GM19035 (cell line): Measurements from ENCODE around the gene PSTPIP1.

Experiments used
- ATAC-seq: cut with Tn5 transposase; IDR thresholded peaks from one replicate; pipeline ENCODE4 v1.9.1; 2021; ENCODE audit not compliant: unreplicated experiment

Gene PSTPIP1

GRCh38 chr15:76998663-76999285 lies 3.8 kb downstream of the PSTPIP1 start:
- no peak for ATAC-seq

DNA sequence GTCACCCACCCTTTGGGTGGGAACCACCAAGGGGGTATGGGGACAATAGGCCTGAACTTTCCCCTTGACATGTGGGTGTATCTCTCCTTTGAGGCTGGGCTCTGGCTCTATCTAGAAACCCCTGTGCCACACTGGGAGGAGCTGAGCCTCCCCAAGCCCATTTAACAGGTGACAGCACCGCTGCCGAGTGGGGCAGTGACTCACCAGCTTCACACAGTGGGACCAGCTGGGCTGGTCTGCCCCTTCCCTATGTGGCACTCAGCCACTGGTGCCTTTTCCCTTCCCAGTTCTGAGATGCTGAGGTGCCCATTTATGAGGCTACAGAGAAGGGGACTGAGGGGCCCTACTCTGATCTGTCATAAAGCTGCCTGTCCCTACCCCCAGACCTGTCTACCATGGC lies 5.1 kb downstream of the PSTPIP1 start:
- ATAC-seq, result no peak

DNA sequence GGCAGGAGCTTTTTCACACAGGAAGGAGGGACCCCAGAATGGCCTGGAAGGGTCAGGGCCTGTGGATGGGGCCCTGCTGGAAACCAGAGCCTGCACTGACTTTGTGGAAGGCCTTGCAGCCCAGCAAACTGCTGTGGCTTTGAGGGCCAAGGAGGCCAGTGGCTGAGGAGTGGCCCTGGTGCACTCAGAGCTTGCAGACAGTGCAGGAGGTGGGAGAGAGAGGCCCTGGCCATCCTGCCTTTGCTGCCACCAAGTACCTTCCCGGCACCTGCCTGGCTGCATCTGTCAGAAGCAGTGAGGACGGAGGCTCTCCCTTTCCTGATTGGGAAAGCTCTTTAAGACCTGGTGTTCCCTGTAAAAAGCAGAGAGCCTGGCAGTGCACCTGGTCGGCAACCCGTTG lies 6.4 kb downstream of the PSTPIP1 start:
- no peak for ATAC-seq

DNA sequence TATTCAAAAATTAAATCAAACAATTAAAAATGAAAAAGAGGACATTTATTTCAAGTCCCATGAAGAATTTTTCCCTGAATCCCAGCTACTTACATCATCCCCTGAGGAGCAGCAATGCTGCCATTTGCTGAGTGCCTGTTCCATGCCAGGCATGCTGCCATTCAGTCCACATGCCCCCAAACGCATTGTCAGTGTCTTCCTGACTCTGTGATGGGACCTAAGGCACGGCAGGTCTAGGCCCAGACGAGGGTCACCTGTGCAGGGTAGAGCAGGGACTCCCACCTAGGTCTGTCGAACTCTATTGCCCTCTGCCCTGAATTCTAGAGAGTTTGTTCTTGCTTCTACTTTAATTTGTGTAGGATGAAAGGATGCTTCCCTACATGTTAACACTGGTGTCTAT lies 7.0 kb downstream of the PSTPIP1 start:
- no peak for ATAC-seq

DNA sequence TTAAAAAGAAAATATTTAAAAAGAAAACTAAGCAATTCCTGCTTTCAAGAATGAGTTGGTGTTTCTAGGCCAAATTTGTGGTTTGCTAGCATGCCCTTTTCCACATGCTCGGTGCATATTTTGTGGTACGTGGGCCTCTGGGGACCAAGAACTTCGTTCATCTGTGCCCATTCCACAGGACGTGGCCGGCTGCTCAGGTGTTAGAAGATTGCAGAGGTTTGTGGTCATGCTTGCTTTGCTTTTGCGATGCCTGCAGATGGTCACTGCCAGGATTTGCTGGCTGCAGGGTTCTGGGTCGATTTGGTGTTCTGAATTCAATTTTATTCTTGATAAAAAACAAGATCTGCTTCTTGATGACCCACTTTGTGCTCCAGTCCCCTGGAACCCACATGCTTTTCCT lies 7.5 kb downstream of the PSTPIP1 start:
- ATAC-seq, result no peak

DNA sequence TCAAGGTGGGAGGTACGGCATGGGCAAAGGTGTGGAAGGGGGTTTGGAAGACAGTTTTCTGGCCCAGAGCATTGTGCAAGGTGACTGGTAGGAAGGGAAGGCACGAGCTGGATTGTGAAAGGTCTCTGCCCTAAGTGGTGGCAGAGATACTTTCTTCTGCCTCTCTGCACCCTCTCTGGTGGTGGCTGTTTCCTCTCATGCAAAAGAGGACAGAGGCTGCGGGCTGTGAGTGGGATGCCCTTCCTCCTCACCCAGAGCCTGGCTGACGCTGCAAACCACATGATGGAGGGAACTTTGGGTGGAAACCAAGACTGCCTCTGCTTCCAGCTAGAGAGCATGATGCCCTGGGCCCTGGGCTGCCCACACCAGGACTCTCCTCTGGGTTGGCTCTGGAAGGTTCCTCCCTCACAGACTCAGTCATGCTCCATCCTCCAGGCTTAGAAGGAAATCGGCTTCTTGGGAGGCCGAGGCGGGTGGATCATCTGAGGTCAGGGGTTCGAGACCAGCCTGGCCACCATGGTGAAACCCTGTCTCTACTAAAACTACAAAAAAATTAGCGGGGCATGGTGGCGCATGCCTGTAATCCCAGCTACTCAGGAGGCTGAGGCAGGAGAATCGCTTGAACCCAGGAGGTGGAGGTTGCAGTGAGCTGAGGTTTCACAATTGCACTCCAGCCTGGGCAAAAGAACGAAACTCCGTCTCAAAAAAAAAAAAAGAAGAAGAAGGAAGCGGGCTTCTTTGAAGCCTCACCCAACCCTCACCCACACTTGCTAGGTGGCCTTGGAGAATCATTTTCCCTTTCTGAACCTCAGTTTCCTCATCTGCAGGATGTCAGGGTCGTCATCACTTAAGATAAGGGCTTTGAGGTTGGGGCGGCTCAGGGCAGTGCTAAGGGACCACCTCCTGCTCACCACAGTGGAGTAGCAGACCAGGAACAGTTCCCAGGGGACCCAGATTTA lies 8.3 kb downstream of the PSTPIP1 start:
- ATAC-seq, result peak; percentile 72

GRCh38 chr15:77004189-77004588 lies 9.3 kb downstream of the PSTPIP1 start:
- ATAC-seq, result no peak

GRCh38 chr15:77009176-77009575 lies 14.2 kb downstream of the PSTPIP1 start:
- no peak for ATAC-seq

GRCh38 chr15:77009646-77010311 lies 14.9 kb downstream of the PSTPIP1 start:
- no peak for ATAC-seq

- ATAC-seq, result no peak
Observed at GRCh38 chr15:77010312-77010686, 15.4 kb downstream of the PSTPIP1 start.

GRCh38 chr15:77010857-77011256 lies 15.9 kb downstream of the PSTPIP1 start:
- no peak for ATAC-seq

GRCh38 chr15:77012117-77012712 lies 17.3 kb downstream of the PSTPIP1 start:
- ATAC-seq, result no peak

DNA sequence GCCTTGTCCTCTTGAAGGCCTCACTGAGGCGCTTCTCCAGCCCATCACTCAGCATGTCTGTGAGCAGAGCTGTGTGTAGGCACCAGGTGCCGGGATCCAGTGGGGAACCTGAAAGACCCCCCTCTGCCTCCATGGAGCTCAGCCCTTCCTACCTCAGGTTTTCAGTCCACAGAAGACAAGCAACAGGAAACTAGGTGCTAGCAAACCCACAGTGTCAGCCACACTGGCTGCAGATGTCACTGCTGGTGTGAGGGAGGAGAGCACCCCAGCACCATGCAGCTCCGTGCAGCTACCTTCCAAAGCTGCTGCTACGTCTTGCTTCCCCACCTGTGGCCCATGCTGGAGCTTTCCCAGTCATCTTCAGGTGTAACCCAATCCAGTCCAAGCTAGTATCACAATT lies 17.9 kb downstream of the PSTPIP1 start:
- no peak for ATAC-seq

GRCh38 chr15:77013776-77014131 lies 18.8 kb downstream of the PSTPIP1 start:
- peak; percentile 40 for ATAC-seq

DNA sequence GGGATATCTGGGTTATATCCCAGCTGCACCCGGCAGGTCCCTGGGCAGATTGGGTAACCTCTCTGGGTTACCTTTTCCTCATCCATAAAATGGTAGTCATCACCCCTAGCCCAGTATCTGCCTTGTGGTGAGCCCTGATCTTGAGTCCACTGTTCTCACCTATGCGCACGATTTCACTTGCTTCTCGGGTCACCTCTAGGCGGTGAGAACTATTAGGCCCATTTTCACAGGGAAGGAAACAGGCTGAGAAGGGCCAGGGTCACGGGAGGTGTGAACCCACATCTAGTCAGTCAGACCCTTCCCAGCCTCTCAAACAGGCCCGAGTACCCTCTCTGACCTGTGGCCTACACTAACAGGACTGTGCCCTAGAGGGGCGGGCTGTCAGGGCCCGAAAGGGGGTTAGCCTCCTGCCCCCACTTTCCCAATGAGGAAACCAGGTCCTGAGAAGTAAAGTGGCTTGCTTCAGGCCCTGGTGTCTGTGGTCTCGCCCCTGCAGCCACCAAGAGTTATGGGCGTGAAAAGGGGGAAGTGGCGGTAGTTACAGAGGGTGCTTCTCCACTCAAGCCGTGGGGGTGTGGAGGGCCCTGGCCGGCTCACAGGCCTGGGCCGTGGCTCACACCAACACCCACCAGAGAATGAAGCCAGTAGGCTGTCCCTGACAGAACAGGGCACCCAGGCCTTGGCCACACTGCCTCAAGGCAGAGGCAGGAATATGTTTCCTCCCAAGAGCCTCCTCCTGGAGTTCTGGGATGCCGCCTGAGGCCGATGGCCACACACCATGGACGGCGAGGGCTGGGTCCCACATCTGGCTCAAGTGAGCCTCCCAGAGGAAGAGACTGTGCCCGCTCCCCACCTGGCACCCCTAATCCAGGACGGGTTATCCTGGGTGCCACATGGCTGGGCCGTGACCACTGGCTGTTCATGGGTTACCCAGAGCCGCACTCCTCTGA lies 19.5 kb downstream of the PSTPIP1 start:
- peak; percentile 57 for ATAC-seq

GRCh38 chr15:77015646-77016320 lies 20.9 kb downstream of the PSTPIP1 start:
- ATAC-seq, result no peak

DNA sequence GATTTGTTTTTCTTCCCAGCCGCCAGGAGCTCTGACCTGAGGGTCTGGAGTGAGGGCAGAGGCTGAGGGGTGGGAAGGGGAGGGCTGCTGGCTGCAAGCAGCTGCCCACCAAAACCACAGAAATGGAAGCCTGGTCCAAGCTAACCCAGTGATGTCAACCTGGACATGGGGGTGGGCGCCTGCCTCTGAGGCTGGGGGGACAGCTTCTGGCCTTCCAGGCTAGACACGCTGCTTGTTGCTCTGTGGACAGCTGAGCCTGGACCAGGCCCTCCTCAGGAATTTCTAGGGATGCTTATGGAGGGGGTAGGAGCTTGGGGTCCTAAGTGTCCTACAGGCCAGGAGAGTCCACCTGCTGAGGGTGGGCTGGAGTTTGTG lies 21.4 kb downstream of the PSTPIP1 start:
- ATAC-seq, result no peak

- ATAC-seq, result no peak
Observed at GRCh38 chr15:77017091-77017660, 22.2 kb downstream of the PSTPIP1 start.
